RCC 7860 (cell line): ENCODE data around the gene VSNL1.

Source experiments
- DNase-seq: peaks from one replicate; pipeline ENCODE4 v3.0.0-alpha.2; 2015; ENCODE audit warnings: low spot score
- FAIRE-seq: peaks from 2 replicates; lab custom pipeline; 2012; peaks lifted over from hg19 to GRCh38; lab: Jason Lieb, UNC

The VSNL1 gene

DNA sequence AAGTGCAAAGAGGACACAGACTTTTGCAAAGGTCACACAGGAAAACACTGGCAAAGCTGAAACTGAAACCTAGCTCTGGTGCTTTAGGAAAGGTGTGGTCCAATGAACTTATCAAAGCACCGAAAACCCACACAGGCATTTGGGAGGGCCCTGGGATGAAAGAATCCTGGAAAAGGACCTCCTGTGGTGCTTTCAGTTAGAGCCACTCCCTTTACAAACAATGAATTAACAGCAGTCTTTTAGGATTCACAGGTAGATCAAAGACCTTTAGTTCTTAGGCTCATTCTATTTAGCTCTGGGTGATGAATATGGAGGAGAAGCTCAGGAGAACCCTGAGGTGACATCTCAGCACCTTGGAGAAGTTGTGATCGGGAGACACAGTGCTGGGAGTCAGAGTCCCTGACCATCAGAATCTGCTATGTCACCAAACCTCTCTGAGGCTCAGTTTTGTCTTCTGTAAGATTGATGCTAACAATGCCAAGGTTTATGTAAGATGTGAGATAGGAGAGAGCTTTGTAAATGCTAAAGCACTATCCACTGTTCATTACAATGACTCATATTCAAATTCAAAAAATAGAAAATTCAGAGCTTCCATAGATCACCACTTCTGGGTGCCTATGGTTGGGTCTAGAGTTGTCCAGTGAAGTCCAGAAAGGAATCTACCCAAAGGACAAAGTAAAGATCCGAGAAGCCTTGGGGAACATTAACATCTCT lies 39.3 kb downstream of the VSNL1 start:
- no peak for FAIRE-seq

GRCh38 chr2:17580319-17580715 lies 39.8 kb downstream of the VSNL1 start:
- DNase-seq (no peak), FAIRE-seq (no peak)

More for the DNA sequence above, 39.3 kb downstream of the VSNL1 start:
- no peak for DNase-seq

- DNase-seq, result no peak
- FAIRE-seq, result no peak
Observed at GRCh38 chr2:17581831-17582230, 41.3 kb downstream of the VSNL1 start.

DNA sequence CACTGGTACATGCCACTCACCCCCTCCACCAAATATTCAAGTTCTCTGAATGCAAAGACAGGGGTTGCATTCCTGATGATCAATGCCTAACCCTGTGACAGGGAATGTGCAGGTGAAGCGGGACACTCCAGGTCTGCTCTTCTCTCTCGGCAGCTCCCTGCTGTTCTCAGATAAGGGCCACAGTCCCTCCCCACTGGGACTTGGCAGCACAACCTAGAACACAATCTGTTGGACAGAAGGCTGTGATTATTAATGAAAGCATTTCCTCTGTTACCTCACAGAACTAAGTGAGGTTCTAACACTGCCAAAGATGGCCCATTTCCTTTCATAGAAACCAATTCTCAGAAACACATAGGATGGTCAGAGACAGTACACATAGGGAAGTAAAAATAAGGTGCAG lies 42.7 kb downstream of the VSNL1 start:
- FAIRE-seq, result no peak
- no peak for DNase-seq

DNA sequence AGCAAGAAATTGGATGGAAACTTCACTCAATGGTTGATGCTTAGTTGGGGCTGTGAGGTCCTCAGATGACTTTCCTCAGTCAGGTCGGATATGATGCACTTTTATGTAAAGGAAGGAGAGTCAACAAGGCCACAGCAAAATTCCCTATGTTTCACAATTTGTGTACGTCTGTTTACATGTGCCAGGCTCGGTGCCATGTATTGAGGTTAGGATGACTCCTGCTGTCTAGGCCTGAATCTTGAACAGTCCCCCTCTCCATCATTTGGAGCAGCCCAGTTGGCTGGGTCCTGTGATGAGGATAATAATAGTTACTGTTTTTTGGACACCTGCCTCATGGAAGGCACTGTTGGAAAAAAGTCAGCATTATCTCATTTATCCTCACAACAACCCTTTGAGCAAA lies 43.1 kb downstream of the VSNL1 start:
- no peak for FAIRE-seq
- DNase-seq, result no peak

DNA sequence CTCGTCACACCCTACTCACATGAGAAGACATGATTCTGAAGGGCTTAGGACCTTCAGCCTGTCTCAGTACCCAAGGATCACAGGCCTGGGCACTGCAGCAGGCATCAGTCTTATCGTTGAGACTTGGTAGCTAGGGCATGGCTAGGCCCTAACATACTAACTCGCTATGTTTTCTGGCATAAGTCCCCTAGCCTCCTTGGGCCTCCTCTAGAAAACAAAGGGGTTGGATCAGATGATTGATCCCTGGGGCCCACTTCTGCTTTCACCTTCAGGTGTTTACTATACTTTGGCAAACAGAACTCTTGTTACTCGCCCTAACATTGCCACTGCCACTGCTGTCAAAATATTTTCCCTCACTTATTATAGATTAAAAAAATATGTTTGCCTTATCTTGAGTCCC lies 44.2 kb downstream of the VSNL1 start:
- FAIRE-seq (no peak), DNase-seq (no peak)

GRCh38 chr2:17587469-17587868 lies 47.0 kb downstream of the VSNL1 start:
- FAIRE-seq, result no peak
- no peak for DNase-seq

- FAIRE-seq (no peak), DNase-seq (no peak)
Observed at GRCh38 chr2:17588031-17588430, 47.5 kb downstream of the VSNL1 start.

- FAIRE-seq (no peak), DNase-seq (no peak)
Observed at GRCh38 chr2:17589406-17590035, 49.0 kb downstream of the VSNL1 start.

DNA sequence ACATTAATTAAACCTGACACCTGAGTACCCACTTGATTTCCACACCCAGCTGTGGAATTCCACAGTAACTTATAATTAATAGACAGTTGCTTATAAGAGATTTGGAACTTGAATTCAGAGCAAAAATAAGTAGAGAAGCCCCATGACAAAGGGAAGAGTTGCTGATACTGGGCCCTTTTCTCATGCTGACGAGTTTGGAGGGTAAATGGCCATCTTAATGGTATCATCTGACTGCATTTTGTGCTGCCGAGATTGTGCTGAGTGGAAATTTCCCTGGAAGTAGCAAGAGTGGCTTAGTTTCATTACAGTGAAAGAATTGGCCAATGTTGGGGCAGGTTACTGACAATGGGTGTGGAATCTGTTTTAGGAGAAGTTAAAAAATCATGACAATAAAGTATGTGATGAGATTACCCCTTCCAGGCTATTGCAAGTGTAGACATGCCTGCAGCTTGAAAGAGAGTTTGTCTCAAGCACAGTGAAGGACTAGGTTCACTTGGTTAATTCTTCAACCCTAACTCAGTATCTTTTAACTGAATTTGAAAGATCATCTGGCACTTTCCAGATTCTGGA lies 49.9 kb downstream of the VSNL1 start:
- FAIRE-seq, result no peak

GRCh38 chr2:17591846-17592245 lies 51.4 kb downstream of the VSNL1 start:
- FAIRE-seq (no peak), DNase-seq (no peak)

More for the DNA sequence above, 49.9 kb downstream of the VSNL1 start:
- no peak for DNase-seq

DNA sequence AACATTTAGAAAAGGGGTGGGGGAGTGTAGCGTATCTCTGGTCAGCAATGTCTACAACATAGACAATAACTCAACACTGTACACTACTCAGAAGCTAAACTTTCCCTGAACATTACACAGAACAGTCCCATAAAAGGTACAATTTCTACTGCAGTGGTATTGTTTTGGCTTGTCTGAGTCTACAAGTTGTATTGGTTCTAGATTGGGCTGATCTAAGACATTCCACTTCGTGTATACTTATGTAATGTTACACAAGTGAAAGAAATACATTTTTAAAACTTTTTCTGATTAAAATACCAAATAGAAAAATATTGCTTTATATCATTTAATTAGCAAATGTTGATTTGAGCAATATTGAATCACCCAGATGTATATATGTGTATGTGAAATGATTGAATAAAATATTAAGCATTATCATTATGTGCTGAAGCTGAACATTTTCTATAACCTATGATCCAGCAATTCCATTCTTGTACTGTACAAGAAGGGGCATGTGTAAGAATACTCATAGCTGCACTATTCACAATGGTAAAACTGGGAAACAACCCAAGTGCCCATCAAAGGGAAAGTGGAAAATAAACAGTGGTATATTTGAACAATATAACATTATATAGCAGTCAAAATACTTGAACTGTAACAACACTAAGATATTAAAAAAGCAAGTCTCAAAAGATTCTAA lies 52.4 kb downstream of the VSNL1 start:
- DNase-seq (no peak), FAIRE-seq (no peak)

- DNase-seq, result no peak
- FAIRE-seq, result no peak
Observed at GRCh38 chr2:17593445-17593840, 52.9 kb downstream of the VSNL1 start.

DNA sequence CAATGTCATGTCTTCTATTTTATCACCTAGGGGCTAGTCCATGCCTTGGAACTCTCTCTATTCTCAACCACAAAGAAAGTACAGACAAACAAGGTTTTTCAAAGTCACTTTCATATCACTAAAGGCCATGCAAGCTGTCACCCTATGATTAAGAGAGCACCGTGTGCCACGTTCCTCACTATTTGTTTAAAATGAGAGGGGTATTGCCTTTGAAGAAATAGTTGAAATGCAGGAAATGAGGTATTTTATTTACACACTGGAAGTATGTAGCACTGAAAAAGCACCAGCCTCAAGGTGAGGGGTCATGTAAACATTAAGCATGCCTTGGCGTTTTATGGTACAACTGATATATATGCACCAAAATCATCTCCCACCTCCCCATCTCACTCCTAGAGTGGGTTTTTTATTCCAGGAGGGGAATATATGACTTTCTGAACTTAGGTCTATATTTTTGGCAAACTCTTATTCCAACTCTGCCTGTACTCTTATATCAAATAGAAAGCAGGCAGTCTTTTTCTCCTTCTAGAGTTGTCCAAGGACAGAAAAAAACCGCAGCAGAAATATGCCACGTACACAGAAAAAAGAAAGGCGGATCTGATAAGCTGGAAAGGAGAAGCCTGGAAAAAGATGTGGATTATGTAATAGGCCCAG lies 53.5 kb downstream of the VSNL1 start:
- DNase-seq (no peak), FAIRE-seq (no peak)

DNA sequence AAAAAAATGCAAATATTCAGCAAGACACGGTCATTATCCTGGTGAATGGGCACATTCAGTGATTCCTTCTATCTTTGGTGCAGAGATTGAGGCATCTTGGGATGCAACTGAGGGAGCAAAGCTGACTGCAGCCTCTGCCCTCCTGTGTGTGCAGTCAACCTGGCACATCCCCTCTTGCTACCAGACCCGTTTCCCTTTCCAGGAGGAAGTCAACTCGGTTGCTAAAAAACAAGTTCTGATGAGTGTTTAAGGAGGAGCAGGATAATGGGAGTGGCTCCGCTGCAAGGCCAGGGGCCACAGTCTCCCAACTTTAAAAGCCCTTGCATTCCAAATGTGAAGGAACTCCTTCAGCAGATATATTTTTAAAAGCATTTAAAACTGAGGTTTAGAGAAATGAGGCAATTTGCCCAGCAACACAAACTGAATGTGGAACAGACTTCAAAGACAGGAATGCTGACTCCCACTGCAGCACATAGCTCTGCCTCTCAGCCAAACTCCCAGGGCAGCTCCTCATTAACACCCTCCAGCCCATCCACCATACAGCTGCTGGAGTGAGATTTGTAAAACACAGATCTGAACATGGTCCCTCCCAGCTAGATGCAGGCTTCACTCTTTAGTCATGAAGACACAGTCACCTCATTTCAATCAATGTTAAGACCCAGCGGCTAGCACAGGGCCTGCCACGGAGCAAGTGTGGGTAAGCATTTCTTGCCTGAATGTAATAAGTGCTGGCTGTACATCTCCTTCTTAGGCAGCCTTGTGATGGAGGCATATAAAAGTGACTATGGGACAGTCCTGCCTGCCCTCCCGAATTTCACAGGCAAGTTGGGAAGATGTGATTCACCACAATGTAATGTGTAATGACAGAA lies 54.3 kb downstream of the VSNL1 start:
- FAIRE-seq, result no peak
- DNase-seq, result no peak

DNA sequence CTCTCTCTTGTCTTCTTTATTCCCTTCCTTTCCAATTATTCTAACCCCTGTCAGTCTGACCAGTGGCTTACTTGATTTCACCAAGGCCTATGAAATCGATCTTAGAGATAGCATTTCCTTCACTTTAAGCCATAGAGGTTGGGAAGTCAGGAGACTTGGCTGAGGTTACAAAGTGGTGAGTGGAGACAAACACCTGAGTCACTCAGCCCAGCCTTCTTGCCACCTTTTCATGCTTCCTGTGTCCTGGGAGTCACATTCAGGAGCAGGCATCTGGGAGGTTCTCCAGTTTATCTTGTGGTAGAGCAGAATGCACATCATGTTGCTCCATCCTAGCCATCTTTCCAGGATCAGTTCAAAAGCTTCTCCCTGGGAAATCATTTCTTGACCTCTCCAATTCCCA lies 59.1 kb downstream of the VSNL1 start:
- FAIRE-seq (no peak), DNase-seq (no peak)

- DNase-seq, result no peak
- FAIRE-seq, result no peak
Observed at GRCh38 chr2:17600556-17601204, 60.2 kb downstream of the VSNL1 start.

DNA sequence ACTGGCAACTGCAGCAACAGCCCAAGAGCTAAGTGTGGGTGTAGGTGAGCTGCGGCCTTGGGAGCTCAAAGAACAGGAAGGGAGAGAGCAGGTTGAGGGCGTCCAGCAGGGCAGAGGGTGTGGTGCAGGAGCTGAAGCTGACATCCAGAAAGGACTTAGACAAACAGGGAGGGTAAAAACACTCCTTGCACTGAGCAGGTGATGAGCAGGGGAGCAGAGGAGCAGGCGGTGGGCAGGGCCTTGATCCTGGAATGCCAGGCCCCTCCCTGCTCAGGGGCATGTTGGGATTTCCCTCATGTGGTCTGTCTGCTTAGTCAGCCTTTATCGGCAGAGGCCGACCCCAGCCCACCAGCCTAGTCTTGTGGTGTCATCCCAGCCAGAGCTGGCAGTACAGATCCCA lies 63.6 kb downstream of the VSNL1 start:
- FAIRE-seq (no peak), DNase-seq (no peak)

DNA sequence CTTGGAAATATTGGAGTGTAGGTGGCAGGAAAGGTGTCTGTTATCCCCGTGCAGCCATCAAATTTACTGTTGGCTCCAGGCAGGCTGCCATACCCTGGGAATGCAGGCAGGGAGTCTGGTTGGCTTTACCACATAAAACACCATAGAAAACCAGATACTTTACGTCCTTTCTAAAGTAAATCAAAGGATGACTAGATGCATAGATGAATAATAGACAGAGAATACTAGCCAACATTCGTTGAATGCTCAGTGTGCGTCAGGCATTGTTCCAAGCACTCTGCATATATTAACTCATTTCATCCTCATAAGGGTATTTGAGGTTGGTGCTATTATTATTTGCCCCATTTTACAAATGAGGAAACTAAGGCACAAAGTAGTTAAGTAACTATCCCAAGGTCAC lies 65.2 kb downstream of the VSNL1 start:
- FAIRE-seq, result no peak
- no peak for DNase-seq

DNA sequence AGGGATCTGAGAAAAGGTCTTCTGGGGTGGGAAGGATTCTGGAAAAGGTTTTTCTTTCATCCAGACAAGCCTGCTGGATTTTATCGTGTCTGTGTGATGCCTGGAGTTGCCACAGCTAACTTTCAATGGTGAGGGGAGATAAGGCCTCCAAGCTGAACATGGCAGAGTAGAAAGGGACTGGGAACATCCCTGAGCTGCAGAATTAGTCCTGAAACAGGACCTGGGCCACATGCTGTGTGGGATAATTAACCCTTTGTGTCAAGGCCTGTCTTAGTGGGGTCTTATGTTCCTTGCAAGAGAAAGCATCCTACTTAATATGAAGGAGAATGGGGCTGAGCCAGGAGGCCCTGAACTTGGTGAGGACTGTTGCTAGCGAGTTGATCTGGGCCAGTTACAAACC lies 66.4 kb downstream of the VSNL1 start:
- no peak for DNase-seq
- no peak for FAIRE-seq
